SK-N-MC (cell line): Measurements from ENCODE around the gene NHLRC2.

Experiments
- DNase-seq: peaks from one replicate; pipeline ENCODE4 v3.0.0-alpha.2; 2011; ENCODE audit warnings: low read depth, low spot score
- H3K27ac ChIP-seq: fragments of 200-600 bp; sonication (generic); 2 replicates; pipeline ENCODE4 v1.5.1; 2016; ENCODE audit warnings: mixed run types
- H3K36me3 ChIP-seq: fragments of 200-600 bp; sonication (generic); 2 replicates; pipeline ENCODE4 v1.6.1; 2017; ENCODE audit warnings: antibody characterized with exemption, low read length, mixed read lengths; ENCODE audit not compliant: insufficient read depth
- H3K4me3 ChIP-seq: fragments of 200-600 bp; sonication (generic); 2 replicates; pipeline ENCODE4 v1.5.1; 2016
- H3K9ac ChIP-seq: fragments of 200-600 bp; sonication (generic); 2 replicates; pipeline ENCODE4 v1.8.0; 2017; ENCODE audit warnings: mixed run types, mixed read lengths; ENCODE audit not compliant: insufficient read length
- H3K9me3 ChIP-seq: fragments of 200-600 bp; sonication (generic); 2 replicates; pipeline ENCODE4 v1.6.1; 2017; ENCODE audit warnings: low read depth, mild to moderate bottlenecking, antibody characterized with exemption, low read length, moderate library complexity, mixed read lengths
- EZH2 ChIP-seq: fragments of 200-600 bp; sonication (generic); IDR thresholded peaks from one replicate; pipeline ENCODE4 v1.6.1; 2017; ENCODE audit warnings: antibody characterized with exemption
- FOXP2 ChIP-seq: optimal IDR thresholded peaks from 2 replicates; pipeline ENCODE3; 2011; ENCODE audit warnings: mild to moderate bottlenecking, moderate library complexity; ENCODE audit not compliant: insufficient read depth; ENCODE audit errors: extremely low read length, control extremely low read depth
- POLR2AphosphoS5 ChIP-seq: IDR thresholded peaks from 2 replicates; pipeline ENCODE4 v1.6.1; 2012; ENCODE audit warnings: mild to moderate bottlenecking, low read depth, low read length, borderline replicate concordance

Gene NHLRC2

DNA sequence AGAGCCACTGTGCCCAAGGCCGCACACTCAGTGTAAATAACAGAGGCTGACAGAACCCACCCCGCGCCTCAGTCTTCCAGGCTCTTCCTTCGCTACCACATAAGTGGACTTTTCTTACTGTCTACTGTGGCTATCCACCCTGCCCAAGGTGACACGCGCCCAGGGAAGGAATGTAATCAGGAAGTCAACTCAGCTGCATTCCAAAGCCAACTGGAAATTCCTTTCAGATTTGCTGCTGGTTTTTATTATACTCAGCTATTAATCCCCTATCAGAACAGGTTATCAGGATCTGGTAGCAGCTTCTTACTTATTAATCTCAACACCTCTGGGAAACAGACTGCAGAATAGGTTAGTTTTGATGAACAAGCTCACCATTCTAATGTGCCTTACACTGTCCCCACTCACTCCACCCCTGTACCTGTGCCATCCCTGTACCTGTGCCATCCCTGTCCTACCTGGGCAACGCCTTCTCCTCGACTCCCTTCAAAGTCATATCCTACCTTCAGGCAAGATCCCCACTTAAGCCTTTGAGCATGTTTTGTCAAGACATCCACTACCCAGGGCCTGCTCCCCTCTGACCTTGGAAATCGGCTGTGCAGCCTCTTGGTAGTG lies 90.7 kb downstream of the NHLRC2 start:
- H3K27ac ChIP-seq = no peak overlapping the region
- no peak for DNase-seq
- H3K9me3 ChIP-seq = no peaks in the 10 kb centered on the region

DNA sequence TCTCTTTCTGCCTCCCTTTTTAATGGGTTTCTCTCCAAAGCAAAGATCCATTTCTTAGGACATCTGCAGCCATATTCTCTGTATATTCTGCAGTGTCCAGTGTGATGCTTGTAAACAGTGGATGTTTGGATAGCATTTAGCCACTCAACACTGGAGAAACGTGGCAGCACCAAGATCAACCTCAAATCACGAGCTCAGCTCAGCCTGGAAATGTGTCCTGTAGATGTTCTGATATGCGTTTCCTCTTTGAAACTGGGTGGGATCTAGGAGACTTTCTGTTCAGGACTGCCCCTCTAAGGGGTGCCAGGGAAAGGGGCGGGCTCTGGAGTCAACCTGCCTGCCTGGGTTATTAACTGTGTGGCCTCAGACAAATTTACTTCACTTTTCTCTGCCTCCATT lies 91.2 kb downstream of the NHLRC2 start:
- Histone ChIP-seq H3K9me3 (no peaks in the 10 kb centered on the region), H3K27ac (no peak overlapping the region), H3K4me3 (no peak overlapping the region), H3K9ac (no peak overlapping the region), H3K36me3 (no peaks in the 10 kb centered on the region)
- DNase-seq = no peak
- TF ChIP-seq POLR2AphosphoS5 (no peak), FOXP2 (no peak), EZH2 (no peak)

More for the DNA sequence above, 90.7 kb downstream of the NHLRC2 start:
- no peaks in the 10 kb centered on the region for H3K36me3 ChIP-seq
- H3K4me3 ChIP-seq = no peak overlapping the region
- H3K9ac ChIP-seq = no peak overlapping the region
- TF ChIP-seq FOXP2 = no peak
- TF ChIP-seq POLR2AphosphoS5 = no peak
- no peak for TF ChIP-seq EZH2

DNA sequence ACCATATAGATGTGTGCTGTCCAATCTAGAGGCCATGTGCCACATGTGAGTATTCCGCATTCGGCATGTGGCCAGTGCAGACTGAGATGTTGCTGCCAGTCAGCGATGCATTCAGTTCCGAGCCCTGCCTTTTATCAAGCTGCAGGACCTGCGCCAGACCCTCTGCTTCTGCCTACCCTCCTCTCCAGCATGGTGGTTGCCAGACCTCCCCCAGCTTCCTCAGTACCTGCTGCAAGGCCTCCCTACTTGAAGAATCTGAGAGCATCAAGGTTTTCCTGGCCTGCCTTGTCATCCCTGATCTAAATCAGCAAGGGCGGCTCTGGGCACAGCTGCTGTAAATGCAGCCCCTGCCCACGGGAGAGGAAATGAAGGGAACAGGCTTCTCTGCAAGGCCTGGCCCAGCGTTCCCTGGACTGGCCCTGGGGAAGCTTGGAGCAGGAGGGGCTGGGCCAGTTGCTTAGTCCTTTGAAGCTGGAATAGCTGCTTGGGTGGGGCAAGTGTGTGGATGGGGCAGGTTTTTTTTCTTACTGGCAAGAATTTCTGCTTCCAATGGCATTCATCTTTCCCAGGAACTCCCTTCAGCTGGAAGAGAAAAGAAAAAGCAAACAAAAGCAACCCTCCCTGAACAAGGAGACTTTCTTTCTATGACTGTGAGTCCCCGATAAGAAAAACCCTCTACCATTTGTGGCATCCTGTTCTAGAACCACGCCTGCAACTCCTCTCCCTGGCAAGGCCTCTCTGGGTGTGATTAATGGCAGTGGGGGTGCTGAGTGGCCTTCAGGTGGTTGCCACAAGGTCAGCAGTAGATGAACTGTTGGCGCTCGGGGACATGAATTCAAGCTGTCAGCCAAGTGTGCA lies 93.0 kb downstream of the NHLRC2 start:
- H3K9me3 ChIP-seq = no peaks in the 10 kb centered on the region
- no peak for DNase-seq
- no peaks in the 10 kb centered on the region for H3K36me3 ChIP-seq
- H3K27ac ChIP-seq = no peak overlapping the region
- no peak overlapping the region for H3K9ac ChIP-seq
- no peak overlapping the region for H3K4me3 ChIP-seq
- TF ChIP-seq EZH2 = no peak
- no peak for TF ChIP-seq FOXP2
- no peak for TF ChIP-seq POLR2AphosphoS5

DNA sequence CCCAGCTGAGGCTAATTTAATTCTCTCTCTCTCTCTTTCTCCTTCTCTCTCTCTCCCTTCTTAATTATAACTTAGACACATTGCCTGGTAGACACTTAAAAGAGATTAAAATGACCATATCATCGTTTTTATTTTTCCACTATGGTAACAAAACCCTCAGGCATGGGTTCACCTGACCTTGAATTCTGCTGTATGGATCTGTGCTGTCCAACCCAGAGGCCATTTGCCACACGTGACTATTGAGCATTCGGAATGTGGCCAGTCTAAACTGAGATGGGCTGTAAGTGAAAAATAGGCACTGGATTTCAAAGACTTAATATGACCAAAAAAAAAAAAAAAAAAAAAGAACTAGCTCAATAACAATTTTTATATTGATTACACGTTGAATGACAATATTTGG lies 93.6 kb downstream of the NHLRC2 start:
- no peak overlapping the region for H3K27ac ChIP-seq
- no peak for TF ChIP-seq POLR2AphosphoS5
- no peak for TF ChIP-seq FOXP2
- TF ChIP-seq EZH2 = no peak
- H3K9ac ChIP-seq = no peak overlapping the region
- no peak overlapping the region for H3K4me3 ChIP-seq
- no peaks in the 10 kb centered on the region for H3K36me3 ChIP-seq
- no peaks in the 10 kb centered on the region for H3K9me3 ChIP-seq
- DNase-seq = no peak

DNA sequence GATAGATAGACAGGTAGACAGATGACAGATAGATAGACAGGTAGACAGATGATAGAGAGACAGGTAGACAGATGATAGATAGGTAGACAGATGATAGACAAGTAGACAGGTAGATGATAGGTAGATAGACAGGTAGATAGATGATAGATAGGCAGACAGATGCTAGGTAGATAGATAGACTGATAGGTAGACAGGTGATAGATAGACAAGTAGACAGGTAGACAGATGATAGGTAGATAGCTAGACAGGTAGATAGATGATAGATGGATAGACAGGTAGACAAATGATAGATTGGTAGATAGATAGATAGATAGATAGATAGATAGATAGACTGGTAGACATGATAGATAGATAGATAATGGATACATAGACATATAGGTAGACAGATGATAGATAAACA lies 95.8 kb downstream of the NHLRC2 start:
- no peak for DNase-seq
- Histone ChIP-seq H3K9ac (no peak overlapping the region), H3K27ac (no peak overlapping the region), H3K9me3 (no peaks in the 10 kb centered on the region), H3K36me3 (no peaks in the 10 kb centered on the region), H3K4me3 (no peak overlapping the region)
- no peak for TF ChIP-seq FOXP2
- TF ChIP-seq POLR2AphosphoS5 = no peak
- no peak for TF ChIP-seq EZH2

DNA sequence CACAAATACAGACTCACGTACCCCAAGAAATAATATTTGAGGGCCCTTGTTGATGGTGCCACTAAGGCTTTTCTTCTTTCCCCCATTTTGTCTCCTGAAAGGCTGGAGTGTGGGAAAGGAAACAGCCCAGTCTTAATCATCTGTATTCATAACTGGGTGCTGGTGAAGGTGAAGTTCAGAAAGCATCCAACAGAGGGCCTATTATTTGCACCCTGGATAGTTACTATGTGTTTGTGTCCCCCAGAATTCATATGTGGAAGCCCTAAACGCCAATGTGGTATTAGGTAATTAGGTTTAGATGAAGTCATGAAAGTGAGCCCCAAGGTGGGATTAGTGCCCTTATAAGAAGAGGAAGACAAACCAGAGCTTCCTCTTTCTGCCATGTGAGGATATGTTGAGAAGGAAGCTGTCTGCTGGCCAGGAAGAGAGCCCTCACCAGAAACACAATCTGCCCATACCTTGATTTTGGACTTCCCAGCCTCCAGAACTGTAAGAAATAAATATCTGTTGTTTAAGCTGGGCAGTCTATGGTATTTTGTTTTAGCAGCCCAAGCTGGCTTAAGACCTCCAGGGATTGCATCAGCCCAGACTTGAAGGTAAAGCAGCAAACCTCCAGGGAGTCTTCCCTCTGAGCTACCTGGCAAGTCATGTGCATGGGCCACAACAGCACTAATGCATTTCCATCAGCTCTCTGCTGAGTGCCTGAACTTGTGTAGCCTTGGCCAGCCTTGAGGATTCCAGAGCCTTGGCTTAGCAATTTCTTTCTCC lies 99.2 kb downstream of the NHLRC2 start:
- no peak for DNase-seq
- peak overlapping the region; percentile 89 for H3K27ac ChIP-seq

DNA sequence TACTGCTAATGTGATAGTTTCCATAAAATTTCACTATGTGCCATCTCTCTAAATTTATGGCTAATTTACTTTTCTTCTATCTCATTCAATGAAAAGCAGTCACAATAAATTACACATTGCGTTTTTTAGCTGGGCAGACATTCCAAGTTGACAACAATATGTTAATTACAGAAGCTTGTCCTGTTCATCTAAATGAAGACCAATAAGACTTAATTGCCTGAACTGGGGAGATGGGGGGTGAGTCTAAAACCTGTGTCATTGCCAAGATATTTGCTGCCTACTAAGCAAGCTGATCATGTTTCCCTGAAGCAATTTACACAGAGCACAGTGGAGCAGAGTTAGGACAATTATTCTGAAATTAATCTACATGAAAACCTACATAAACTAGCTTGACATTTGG lies 99.9 kb downstream of the NHLRC2 start:
- Histone ChIP-seq H3K9ac (no peak overlapping the region), H3K4me3 (no peak overlapping the region), H3K27ac (peak overlapping the region; percentile 89), H3K9me3 (no peaks in the 10 kb centered on the region), H3K36me3 (no peaks in the 10 kb centered on the region)
- TF ChIP-seq EZH2 (no peak), FOXP2 (no peak), POLR2AphosphoS5 (no peak)
- DNase-seq = no peak

More for the DNA sequence above, 99.2 kb downstream of the NHLRC2 start:
- H3K4me3 ChIP-seq = no peak overlapping the region
- no peaks in the 10 kb centered on the region for H3K36me3 ChIP-seq
- TF ChIP-seq FOXP2 (no peak), POLR2AphosphoS5 (no peak), EZH2 (no peak)
- no peak overlapping the region for H3K9ac ChIP-seq
- no peaks in the 10 kb centered on the region for H3K9me3 ChIP-seq

DNA sequence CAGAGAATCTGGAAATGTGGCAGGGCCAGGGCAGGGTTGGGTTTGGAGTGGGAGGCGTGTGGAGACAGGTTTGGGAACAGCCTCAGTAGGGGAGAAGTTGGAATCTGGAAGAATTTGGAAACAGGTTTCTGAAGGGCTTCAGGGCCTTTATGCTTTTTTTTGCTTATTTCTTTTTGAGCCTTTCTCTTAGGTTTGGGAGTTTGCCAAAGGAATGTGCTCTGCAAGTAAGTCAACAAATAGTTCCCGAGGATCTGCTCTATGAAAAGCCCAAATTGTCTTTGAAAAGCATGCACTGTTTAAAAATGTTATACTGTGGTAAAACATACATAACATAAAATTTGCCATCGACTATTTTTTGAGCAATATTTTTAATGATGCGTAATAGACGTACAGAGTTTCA lies 102.6 kb downstream of the NHLRC2 start:
- Histone ChIP-seq H3K36me3 (no peaks in the 10 kb centered on the region), H3K9me3 (no peaks in the 10 kb centered on the region), H3K4me3 (no peak overlapping the region), H3K27ac (peak overlapping the region; percentile 86), H3K9ac (no peak overlapping the region)
- DNase-seq = peak; percentile 47
- TF ChIP-seq FOXP2 (no peak), POLR2AphosphoS5 (no peak), EZH2 (no peak)
